ENCODE measurements around the gene STK32C.

DNA sequence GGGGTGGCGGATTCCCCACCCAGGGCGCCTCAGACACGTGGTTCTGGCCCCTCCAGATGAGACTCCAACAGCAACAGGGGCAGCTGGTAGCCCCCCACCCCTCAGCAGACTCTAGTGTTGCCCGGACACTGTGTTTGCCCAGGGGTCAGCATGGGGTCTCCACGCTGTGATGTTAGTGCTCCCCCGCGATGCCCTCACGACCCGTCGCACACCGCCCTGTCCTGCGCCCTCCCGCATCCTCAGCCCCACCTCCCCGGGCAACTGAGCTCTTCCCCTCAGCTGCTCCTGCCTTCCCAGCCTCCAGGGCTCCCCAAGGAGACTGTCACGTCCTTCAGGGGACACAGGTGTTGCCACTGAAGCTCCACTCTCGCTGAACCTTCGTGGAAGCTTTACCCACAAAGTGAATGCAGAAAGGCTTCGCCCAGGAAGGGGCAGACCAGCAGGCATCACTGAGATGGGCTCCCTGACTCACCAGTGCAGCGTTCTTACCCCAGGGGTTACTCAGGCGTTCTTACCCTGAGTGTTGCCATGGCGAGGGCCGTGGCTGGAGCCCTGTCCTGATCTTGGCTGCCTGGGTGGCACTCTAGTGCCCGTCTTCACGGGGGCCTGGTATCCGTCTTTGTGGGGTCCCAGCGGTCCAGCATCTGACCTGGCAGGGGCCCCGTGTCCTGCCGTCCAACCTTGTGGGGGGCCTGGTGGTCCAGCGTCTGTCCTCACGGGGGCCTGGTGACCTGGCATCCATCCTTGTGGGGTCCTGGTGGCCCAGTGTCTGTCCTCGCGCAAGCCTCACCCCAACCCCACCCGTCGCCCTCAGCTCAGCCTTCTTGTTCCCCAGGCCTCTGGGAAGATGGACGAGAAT, 106.4 kb downstream of the STK32C start:
- TF ChIP-seq POLR2A (IDR thresholded peaks at IDR 0.05) = no peak
- TF ChIP-seq, protein P1, sequence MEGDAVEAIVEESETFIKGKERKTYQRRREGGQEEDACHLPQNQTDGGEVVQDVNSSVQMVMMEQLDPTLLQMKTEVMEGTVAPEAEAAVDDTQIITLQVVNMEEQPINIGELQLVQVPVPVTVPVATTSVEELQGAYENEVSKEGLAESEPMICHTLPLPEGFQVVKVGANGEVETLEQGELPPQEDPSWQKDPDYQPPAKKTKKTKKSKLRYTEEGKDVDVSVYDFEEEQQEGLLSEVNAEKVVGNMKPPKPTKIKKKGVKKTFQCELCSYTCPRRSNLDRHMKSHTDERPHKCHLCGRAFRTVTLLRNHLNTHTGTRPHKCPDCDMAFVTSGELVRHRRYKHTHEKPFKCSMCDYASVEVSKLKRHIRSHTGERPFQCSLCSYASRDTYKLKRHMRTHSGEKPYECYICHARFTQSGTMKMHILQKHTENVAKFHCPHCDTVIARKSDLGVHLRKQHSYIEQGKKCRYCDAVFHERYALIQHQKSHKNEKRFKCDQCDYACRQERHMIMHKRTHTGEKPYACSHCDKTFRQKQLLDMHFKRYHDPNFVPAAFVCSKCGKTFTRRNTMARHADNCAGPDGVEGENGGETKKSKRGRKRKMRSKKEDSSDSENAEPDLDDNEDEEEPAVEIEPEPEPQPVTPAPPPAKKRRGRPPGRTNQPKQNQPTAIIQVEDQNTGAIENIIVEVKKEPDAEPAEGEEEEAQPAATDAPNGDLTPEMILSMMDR (IDR thresholded peaks at IDR 0.05) = no peak

All from testis (tissue), 2 donors.